Activated CD8-positive, alpha-beta memory T cell treated with anti-CD3 and anti-CD28 coated beads, Interleukin-2, amount 50 U/mL, for 48 hours (primary cell): ENCODE data around the gene DUSP22.

Source experiments
- DNase-seq: peaks from one replicate; pipeline ENCODE4 v3.0.0-alpha.2; 2020

DUSP22 gene

DNA sequence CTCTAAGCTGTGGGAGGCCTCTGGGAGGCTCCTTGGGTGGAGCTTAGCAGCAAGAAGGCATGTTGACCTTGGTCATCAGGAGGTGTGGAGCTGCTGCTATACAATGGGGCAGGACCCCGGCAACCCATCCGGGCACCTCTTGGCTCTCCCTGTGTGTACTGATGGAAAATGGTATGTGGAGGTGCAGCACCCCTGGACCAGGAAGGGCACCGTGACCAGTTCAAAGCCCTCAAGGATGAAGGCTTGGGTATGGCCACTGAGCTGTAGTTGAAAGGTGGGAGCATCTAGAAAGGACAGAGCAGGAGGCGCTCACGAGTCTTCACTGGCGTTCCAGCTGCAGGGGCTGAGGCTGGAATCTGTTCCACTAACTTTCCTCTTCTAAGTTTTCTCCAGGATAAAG, 92.6 kb downstream of the DUSP22 start:
- DNase-seq = no peak

DNA sequence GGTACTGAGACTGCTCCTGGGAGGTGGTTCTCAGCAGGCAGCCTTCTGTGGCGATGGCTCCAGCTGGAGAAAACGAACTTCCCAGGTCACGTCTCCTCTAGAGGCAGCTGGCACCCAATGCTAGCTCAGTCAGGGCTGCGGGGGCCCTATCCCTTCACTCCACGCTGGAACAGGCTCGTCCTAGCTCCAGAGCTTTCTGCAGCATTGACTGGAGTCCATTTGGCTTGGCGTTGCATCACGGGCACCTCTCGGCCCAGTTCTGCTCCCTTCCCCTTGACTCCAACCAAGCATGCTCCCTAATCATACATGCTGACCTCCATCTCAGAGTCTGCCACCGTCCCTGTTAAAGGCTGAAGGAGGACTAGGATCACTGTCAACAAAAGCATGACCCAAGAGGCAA, 93.3 kb downstream of the DUSP22 start:
- DNase-seq = no peak

DNA sequence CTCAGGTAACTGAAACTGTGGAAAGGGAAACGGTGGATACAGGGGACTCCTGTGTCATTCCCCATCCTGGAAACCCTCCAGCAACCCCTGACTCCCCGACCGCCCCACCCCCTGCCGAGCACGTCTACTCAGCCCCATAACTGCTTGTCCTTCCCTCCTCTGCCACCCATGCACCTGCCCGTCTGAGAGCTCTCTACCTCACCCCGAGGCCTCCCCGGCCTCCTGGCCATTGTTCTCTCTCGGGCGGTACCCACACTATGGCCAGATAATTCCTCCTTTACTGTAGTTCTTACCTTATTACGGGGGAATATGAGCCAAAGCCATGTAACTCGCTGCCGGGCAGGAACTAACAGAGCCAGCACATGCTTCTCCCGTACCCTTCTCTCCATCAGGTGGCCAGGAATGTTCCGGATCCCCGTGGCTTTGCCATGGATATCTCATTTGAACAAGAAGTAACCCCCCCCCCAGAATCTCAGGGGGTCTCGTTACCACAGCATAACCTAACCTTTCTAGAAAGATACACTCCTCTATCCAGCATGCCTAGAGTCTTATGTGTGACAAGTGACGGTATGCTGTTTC, 94.5 kb downstream of the DUSP22 start:
- no peak for DNase-seq

DNA sequence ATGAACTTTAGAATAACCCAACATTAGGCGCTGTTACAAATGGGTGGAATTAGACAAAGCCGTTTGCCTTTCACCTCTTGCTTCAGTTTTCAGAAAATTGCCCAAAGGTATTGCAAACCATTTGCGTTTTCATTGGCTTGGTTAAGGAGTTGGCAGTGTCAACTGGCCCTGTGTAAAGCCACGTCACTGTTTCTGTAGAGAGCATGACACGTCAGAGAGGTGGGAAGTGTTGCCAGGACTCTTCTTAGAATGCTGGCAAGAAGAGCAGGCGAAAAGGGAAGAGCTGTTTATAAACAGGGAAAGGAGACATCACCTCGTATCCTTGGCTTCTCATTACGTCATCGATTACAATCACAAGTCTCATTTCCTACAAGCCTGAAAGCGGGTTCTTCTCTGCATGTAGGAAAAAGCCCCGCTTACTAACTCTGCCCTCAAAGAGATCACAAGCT, 95.0 kb downstream of the DUSP22 start:
- DNase-seq = no peak

DNA sequence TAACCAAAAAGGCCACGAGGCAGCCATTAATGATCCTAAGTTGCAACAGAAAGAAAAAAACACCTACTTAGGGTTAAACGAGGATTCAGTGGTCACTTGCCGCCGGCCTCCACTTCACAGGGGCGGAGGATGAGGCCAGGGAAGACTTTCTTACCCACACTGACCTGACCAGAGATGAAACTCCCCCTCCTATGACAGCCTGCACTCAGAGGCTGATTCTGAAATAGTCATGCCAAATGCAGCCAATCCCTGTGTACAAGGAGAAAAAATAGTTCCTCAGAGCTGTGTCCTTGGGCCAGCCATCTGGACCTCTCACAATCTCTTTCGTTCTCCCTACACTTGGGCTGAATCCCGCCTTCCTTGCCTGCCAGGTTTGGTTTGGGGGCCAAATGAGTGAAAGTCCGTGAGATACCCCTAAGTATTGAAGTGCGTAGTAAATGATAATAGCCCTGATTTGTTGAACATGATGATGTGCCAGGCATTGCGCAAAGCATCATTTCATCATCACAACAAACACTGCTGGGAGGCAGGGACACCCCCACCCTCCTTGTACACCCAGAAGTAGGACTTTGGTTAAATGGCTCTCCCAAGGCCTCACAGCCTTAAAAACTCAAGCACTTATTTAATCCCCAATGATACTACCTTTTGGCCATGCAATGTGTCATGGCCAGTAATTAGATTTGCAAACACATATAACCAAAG, 96.1 kb downstream of the DUSP22 start:
- DNase-seq = no peak

DNA sequence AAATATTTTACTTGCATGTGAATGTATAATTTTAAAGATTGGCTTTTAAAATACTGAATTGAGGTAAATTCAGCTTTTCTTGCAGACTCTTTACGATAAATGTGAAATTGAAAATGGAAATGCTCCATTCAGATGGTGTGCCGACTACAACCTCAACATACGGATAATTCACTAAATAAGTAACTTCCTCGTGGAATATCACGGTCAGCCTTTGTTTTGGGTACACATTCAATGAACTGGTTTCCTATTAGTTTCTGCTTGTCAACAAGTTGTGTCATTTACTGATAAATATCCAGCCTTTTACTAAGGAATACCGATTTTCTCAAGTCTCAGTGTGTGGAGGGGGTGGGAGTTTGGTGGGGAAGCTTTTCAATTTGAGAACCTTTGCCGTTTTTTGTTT, 96.9 kb downstream of the DUSP22 start:
- DNase-seq = no peak

DNA sequence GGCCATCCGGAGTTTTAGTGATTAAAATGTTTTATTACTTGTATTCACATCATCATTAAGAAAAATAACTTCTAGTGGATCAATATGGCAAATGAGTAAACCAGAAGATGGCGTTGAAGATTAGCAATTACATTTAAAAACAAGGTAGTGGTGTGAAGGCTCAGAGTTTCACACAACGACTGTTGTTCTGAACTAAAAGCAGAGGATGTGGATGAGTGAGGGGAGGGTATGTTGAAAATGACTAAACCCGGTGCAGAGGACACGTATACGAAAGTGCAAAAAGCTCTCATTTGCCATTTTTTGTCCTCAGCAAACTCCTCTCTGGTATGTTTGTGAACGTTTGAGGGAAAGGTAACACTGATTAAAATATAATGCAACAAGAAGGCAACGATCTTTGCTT, 97.3 kb downstream of the DUSP22 start:
- no peak for DNase-seq

DNA sequence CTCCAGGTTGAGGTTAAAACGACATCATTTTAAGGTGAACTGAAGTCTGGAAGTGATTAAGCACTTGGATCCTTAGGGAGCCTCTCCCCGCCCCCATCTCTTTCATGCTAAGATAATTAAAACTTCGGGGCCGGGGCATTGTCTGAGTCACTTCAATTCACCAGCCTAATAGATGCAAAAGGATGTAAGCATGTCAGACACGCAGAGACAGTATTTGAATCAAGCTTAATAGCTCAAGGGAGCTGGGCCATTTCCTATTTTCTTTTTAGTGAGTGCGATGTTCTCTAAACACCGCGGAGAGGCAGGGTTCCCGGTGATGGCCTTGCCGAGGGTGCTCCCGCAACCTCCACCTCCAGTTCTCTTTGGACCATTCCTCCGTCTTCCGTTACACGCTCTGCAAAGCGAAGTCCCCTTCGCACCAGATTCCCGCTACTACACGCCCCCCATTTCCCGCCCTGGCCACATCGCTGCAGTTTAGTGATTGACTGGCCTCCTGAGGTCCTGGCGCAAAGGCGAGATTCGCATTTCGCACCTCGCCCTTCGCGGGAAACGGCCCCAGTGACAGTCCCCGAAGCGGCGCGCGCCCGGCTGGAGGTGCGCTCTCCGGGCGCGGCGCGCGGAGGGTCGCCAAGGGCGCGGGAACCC, 98.7 kb downstream of the DUSP22 start:
- peak; percentile 82 for DNase-seq

DNA sequence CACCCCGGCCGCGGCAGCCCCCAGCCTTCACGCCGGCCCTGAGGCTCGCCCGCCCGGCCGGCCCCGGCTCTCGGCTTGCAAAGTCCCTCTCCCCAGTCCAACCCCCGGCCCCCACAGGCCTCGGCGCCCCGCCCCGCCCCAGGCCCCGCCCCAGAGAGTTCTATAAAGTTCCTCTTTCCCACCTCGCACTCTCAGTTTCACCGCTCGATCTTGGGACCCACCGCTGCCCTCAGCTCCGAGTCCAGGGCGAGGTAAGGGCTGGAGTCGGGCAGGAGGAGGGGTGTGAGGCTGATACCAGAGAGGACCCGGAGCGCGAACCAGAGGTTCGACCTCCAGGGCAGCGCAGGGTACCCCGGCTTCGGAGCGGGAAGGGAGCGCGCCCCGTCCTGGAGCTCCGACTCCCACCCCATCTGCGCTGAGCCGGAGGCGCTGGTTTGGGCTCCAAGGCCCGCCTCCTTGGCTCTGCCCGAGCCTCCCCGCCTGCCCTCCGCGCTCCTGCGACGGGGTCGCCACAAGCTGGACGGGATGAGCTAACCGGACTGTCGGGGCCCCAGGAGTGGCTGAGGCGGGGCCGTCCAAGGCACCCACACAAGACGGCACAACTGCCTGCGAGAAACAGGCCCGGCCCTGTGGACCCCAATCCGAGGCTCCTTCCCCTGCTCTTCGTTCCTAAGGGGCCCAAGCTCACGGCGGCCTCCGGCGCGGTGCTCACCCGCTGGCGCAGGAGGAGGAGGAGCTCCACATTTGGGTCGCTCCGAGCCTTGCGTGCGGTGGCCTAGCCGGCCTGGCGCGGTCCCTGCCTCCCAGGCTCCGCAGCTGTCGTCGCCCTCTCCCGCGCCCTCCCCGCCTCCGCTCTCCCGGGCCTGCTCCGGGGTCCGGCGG, 99.5 kb downstream of the DUSP22 start, which contains the start of gene IRF4:
IRF4 (plus strand) TSS at position 194 of the 882 bp plus-strand sequence. CDS start 1,401 bp downstream, outside the sequence.
- peak; percentile 89 for DNase-seq

DNA sequence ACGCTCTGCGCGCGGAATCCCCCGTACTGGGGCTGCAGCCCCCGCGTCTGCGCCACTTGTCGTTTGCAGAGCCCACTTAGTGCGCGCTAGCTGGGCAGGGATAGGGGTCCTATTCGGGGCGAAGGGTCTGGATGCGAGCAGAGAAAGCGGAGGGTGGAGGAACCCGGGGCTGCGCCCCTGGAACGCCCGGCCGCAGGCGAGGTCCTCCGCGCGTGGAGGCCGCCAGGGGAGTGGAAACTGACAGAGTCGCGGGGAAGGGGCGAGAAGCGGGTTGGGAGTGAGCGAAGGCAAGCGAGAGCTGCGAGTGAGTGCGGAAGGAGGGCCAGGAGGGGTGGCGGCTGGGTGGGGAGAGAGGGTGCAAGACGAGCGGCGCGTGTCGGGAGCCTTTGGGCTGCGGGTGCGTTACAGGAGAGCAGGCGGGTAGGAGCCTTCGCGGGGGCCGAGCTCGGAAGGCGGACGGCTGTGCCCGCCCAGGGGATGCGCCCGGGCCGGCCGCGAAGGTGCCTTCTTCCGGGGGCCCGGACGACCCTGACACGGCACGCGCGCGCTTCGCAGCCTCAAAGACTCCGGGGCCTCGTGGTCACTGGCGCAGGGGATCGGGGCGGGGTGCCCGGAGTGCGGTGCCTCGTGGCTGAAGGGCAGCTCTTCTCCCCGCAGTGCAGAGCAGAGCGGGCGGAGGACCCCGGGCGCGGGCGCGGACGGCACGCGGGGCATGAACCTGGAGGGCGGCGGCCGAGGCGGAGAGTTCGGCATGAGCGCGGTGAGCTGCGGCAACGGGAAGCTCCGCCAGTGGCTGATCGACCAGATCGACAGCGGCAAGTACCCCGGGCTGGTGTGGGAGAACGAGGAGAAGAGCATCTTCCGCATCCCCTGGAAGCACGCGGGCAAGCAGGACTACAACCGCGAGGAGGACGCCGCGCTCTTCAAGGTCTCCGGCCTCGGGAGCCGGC, 100.4 kb downstream of the DUSP22 start:
- DNase-seq = peak; percentile 74

DNA sequence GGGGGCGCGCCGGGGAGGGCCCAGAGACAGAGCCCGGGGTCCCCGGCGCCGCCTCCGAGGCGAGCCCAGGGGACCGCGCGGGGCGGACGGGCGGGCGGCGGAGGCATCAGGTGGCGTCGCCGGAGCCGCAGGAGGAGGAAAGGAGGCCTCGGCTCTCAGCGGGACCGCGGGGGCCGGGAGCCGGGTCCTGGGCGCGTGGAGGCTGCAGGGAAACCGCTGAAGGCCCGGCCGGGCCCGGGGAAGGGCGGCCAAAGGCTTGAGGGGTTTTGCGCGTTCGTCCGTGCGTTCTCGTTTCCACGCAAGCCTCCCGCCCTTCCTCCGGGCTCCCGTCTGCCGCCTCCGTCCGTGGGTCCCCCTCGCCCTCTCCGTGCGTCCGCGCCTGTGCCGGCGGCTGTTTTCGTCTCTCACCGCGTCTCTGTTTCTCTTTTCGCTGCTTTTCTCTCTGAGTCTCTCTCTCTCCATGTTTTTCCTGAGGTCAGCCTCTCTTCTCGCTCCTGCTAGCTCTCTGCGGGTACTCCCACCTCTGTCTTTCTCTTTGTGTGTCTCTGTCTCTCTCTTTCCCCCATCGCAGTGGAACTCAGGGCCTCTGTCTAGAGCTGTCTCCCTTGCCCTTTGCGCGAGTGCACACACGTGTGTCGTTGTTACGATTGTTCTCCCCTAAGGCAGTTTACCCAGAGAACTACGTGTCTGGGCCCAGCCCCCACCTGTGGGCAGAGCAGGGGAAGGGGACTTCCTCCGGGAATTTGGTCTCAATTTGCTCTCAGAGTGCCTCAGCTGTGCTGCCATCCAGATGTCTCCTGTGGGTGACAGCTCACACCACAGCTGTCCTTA, 101.3 kb downstream of the DUSP22 start:
- DNase-seq = peak; percentile 65

DNA sequence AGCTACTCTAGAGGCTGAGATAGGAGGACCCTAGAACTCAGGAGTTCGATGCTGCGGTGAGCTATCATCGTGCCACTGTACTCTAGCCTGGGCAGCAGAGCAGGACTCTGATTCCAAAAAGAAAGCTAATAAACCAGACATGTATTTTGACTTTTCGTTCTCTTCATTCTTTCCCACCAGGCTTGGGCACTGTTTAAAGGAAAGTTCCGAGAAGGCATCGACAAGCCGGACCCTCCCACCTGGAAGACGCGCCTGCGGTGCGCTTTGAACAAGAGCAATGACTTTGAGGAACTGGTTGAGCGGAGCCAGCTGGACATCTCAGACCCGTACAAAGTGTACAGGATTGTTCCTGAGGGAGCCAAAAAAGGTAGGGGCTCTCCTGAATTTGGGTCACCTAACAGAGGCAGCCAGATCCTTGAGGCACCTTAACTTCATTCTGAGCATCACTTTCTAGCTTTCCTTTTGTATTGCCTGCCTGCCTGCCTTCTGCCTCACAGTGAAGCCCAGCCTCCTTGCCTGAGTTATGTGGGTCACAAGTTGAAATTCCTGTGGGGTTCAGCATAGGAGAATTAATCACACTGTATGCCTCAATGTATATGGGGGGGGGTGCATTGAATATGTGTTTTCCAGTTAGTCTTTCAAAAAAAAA, 102.5 kb downstream of the DUSP22 start:
- DNase-seq = no peak

DNA sequence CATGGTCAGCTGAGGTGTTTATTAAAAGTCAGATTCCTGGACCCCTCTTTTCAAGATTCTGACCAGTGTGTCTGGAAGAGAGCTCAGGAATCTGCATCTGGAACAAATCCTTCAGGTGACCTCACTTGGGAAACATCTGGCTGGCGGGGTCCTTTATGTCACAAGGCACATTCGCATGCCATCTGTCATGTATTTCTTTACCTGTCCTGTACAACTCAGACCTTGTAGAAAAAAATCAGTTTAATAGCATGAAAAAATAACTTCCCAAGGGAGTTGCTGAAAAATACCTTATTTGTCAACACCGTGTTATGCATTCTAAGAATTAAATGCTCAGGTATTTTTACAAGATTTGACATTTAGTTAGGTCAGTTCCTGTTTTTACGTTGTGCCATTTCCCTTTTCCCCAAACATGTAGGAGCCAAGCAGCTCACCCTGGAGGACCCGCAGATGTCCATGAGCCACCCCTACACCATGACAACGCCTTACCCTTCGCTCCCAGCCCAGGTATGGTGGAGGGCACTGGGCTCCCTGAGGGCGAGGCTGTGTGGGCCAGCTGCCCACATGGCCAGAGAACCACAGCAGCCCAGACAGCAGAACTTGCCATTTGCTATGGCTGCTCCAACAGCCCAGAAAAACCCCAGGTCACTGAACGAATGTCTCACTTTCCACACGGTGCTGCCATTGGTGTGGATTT, 103.3 kb downstream of the DUSP22 start:
- peak; percentile 54 for DNase-seq

DNA sequence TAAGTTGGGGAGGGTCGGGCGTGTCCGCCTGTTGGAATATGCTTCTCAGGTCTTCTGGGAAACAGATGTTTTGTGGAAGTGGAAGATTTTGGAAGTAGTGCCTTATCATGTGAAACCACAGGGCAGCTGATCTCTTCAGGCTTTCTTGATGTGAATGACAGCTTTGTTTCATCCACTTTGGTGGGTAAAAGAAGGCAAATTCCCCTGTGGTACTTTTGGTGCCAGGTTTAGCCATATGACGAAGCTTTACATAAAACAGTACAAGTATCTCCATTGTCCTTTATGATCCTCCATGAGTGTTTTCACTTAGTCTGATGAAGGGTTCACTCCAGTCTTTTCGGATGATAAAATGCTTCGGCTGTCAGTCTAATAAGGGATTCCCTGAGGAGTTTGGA, 103.8 kb downstream of the DUSP22 start:
- no peak for DNase-seq

DNA sequence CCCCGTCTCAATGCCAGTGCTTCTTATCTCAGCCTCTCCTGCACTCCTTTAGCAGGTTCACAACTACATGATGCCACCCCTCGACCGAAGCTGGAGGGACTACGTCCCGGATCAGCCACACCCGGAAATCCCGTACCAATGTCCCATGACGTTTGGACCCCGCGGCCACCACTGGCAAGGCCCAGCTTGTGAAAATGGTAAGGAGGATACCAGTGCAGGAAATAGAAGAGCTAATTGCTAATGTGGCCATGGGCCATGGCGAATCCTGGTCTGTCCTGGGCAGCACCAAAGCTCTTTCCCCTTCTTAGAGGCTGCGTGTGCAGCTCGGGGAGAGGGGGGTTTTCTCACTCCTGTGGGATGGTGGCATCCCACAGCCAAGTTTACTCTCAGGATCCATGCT, 104.8 kb downstream of the DUSP22 start:
- DNase-seq = peak; percentile 53

DNA sequence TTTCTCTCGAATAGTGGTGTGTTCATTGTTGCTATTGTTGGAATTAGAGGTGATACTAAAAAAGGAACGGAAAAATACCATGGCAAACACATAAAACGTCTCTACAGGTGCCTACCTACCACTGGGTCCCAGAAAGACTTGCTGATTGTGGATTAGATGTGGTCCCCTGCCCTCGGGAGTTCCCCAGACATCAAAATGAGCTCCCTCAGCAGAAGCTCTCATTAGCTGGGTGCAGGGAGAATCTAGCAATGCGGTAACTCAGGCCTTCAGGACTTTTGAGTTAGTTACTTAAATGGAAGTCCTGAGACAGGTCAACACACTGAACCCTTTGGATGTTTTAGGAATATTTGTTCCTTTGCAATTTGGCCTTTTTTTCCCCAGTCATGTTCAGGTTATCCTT, 105.3 kb downstream of the DUSP22 start:
- peak; percentile 49 for DNase-seq

DNA sequence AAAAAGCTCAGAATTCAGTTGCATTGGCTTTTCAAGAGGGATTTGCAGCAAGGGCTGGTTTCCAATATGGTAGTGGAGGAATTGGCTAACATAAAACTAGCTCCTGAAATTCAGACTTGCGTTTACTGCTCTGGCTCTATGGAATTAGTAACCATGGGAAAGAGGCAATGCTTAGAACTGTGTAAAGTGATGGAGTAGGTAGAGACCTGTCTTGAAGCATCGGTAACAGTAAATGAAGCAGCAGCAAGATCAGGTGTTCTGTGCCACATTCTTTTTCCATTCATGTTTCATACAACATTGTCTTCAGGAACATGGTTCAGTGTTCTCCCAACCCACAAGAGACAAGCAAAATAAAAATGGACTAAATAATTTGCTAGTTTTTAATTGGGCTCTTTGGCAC, 105.8 kb downstream of the DUSP22 start:
- no peak for DNase-seq

DNA sequence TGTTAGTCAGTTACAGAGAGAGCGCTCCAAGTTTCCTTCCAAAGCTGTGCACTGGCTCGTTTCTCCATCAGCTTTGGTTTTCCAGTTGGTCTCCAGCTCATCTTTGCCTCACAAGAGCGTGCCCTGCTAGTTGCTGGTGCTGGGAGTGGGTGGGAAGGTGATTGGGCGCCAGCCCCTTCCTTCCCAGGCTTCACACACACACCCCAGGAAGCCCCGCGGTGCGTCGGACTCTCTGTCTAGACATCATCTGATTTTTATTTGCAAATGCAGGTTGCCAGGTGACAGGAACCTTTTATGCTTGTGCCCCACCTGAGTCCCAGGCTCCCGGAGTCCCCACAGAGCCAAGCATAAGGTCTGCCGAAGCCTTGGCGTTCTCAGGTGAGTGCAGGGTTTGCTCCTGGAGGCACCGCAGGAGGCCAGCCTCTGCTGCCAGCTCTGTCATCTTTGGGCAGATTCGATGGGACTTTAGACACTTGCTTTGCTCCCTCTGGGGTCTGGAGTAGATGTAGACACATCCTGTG, 106.3 kb downstream of the DUSP22 start:
- peak; percentile 58 for DNase-seq

DNA sequence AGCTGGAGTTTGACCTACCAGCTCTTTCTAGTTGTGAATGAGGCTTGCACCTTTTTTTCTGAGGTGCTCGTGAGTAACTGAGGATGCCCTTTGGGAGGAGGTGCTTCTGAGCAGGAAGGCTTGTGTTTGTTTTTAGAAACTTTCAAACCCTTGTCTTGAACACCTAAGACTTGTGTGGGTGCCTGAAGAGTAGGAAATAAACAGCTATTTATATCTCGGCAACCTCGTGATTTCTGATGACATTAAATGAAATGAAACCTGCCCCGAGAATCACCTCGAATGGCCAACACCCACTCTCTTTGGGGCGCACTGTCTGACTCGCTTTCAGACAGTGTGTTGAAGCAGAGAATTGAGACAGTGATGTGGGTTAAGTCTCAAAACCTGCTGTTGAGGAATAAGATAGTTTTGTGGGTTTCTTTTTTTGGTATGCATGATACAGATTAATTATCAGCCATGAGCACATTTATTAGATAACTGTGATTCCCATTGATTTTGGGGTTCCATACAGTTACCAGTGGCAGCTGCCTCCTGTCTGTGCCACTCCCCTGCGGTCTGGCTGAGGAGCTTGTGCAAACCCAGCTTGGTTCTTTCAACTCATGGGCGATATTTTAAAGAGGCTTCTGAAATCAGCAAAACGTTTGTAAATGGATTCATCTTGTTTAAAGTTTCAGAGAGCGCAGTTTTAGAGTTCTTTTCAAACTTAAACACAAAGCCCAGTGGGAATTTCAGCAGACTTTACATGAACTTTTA, 107.7 kb downstream of the DUSP22 start:
- DNase-seq = peak; percentile 60
